ENCODE data around the gene ANXA3.

The ANXA3 gene

DNA sequence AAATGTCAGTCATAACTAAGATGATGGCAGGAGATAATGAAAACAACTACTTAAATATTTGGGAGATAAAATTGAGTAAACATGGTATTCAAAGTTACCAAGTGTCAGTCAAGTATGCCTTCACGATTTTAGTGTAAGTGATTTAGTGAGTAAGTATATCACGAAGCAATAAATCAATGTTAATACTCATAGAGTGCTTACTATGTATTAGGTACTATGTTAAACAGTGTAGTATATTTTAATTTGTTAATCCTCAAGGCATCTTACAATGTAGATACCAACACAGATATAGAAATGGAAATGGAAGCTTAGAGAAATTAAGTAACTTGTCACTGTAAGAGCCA lies 59.6 kb downstream of the ANXA3 start:
- no peak for DNase-seq (ENCODE audit: low read depth in 2 of 2)

- DNase-seq (ENCODE audit: low read depth in 2 of 2): no peak
Measured at GRCh38 chr4:78612398-78613178, 61.0 kb downstream of the ANXA3 start.

DNA sequence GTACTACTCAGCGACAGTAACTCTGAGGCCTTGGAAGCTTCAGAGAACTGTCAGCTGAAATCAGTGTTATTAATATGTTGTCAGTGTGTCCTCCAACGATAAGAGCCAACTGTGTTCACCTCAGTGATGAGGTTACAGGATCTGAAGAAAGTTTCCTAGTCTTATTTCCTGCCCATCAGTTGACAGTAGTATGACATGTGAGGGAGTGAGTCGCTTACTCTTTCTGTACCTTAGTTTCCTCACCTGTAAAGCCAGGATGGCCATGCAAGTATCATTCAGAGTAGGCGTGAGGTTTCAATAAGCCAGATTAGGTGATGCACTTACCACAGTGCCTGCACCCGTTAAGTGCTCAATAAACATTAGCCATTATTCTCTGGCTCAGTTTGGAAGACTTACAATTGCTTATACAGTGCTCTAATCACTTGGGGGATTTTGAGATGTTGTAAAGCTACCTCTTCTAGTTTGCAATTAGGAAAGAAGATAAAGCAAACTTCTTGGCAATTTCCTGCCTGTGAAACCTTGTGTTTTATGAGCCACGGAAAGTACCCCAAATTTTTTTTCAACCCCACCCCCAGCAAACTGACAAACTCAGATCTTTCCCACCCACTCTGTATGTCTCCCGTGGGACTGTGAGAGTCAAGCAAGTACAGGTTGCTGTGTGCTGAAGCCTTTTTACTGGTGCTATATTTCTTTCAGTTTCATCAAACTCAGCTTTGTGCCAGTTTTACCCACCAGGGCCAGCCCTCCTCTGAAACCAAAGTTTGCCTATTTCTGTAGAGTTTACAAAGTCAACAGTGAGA lies 62.2 kb downstream of the ANXA3 start:
- DNase-seq (ENCODE audit: low read depth in 2 of 2): no peak

- no peak for DNase-seq (ENCODE audit: low read depth in 2 of 2)
Measured at GRCh38 chr4:78616046-78616498, 64.5 kb downstream of the ANXA3 start.

GRCh38 chr4:78618436-78618835 lies 66.9 kb downstream of the ANXA3 start:
- no peak for DNase-seq (ENCODE audit: low read depth in 2 of 2)

GRCh38 chr4:78621395-78621794 lies 69.8 kb downstream of the ANXA3 start:
- DNase-seq (ENCODE audit: low read depth in 2 of 2): no peak

GRCh38 chr4:78622253-78622979 lies 70.8 kb downstream of the ANXA3 start:
- no peak for DNase-seq (ENCODE audit: low read depth in 2 of 2)

DNA sequence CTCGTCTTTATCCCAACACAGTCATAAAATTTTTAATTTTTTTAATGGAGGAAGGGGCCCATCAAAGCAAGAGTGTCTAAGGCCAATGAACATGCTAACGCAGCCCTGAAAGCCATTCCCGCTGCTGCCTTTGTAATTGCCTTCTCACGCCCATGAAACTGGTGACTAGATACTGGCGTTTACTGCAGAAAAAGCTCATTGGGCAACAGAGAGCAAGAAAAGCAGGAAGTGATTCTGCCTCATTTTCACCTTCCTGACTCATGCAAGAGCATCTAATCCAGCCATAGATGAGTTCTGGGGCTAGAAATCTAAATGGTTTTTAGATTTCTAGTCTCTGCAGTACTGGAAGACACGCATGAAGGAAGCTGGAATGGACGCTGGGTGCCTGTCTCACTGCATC lies 72.5 kb downstream of the ANXA3 start:
- DNase-seq (ENCODE audit: low read depth in 2 of 2): no peak

DNA sequence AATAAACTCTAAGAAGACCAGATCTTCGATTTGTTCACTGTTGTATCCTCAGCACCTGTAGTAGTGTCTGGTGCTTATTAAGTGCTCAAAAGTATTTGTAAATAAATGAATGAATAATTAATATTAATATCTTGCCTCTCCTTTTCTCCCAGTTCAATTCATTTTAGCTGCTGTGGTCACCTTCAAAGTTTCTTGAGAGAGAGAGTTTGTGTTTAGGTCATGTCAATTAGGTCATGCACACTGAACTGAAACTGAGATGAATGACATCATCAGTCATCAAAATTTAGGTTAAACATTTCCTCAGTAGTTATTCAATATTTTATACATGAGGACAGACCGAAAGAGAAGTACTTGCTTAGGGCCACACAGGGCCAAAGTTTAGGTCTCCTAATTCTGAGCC lies 73.5 kb downstream of the ANXA3 start:
- no peak for DNase-seq (ENCODE audit: low read depth in 2 of 2)

DNA sequence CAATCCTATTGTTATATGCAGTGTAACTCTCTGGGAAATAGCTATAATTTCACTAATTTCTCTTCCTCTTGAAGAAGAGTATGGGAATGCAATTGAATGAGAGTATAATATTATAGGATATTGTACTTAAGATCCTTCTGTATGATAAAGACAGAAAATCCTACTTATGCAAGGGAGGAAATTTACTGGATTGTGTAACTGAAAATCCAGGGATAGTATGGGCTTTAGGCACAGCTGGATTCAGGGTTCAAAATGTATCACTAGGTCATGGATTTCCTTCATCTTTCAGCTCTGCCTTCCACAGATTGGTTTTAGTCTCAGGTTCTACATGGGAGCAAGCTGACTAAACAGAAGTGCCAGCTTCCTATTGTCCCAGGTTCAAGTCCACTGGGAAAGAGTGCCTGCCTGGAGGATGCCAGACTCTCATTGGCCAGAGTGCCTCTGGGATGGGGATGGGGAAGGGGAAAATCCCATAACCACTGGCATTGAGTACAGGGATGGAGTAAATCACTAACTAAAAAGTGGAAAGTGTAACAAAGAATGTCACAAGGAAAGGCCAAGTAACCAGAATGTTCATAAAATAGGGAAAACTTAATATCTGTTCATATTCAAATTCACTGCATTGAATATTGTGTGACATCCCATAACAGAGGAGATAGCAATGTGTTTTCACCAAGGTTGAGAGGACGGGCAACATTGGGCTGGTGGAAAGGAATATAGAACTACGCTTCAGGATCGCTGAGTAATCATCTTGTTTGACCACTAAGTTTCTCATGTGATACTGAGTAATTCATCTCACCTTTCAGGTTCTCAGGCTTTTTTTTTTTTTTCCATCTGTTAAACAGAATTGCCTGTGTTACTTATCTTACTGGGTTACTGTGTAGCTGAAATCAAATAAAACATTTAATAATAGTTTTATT lies 75.7 kb downstream of the ANXA3 start:
- DNase-seq (ENCODE audit: low read depth in 2 of 2): no peak

- DNase-seq (ENCODE audit: low read depth in 2 of 2): no peak
Measured at GRCh38 chr4:78627966-78628678, 76.6 kb downstream of the ANXA3 start.

GRCh38 chr4:78629991-78630541 lies 78.5 kb downstream of the ANXA3 start:
- no peak for DNase-seq (ENCODE audit: low read depth in 2 of 2)

DNA sequence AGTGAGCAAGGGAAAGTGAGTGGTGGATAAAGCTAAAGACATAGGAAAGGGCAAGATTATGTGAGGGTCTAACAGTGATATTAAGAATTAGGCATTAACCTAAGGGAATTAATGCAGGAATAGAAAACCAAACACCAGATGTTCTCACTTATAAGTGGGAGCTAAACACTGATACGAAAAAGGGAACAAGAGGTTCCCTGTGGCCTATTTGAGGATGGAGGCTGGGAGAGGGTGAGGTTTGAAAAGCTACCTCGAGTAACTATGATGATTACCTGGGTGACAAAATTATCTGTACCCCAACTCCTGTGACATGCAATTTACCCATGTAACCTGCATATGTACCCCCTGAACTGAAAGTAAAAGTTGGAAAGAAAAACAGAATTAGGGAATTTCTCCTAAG lies 79.0 kb downstream of the ANXA3 start:
- DNase-seq (ENCODE audit: low read depth in 2 of 2): no peak

DNA sequence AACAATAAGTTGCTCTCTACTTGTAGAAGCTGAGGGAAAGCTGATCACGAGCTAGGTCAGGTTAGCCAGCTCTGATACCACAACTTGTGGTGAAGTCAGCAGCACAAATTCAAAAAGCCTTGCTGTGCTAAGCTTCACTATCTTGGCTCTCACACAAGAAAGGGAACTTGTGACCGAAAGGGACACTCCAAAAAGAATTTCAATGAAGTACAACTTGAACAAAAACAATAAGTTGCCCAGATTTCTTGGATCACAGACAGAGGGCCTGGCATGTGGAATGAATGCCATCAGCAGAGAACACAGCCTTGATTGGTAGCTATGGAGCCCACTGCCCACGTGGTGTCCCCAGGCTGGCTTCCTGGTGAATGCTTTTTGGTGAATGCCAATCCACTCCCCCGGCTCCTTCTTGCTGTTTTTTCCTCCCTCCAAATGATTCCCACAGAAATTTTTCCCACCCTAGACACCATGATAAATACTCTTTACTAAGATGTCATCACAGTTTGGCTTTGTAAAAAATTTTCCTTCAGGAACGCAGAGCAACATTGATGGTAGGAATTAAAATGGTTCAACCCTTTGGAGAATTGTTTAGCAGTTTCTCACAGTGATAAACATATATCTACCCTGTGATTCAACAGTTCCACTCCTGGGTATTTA lies 82.6 kb downstream of the ANXA3 start:
- DNase-seq (ENCODE audit: low read depth in 2 of 2): no peak

GRCh38 chr4:78638337-78639172 lies 87.0 kb downstream of the ANXA3 start:
- no peak for DNase-seq (ENCODE audit: low read depth in 2 of 2)

DNA sequence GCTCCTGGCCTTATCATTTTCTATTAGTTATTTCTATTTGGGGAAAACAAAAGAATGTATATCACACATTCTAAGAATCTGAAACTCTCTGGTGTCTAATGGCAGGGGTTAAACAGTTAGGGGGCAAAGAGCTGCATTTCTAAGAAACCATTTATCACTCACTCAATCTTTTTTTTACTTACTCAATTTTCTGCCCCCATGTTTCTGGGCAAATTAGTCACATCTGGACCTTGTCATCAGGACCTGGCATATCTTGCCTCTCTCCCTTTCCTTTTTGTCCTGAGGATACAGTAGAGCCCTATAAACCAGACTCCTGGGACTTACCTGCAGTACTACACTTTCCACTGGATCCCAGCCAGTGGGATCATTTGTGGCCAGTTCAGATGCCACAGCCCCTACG lies 89.1 kb downstream of the ANXA3 start:
- DNase-seq (ENCODE audit: low read depth in 2 of 2): no peak

DNA sequence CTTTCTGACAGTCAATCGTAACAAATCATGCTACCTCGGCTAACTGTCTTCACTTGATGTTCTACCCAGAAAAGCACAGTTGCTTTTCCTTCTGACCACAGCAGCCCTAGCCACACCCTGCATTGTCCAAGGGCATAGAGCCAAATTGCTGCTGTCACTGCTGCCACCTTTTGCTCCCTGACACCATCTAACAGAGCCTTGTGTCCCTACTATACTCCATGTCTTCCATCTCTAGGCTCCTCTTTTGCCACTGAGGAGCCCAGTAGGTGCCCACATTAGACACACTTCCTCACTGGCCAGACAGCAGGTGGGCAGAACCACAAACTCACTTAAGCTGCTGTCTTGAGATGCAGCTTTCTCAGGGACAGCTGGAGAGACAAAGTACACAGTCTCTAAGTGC lies 91.4 kb downstream of the ANXA3 start:
- DNase-seq (ENCODE audit: low read depth in 2 of 2): no peak

DNA sequence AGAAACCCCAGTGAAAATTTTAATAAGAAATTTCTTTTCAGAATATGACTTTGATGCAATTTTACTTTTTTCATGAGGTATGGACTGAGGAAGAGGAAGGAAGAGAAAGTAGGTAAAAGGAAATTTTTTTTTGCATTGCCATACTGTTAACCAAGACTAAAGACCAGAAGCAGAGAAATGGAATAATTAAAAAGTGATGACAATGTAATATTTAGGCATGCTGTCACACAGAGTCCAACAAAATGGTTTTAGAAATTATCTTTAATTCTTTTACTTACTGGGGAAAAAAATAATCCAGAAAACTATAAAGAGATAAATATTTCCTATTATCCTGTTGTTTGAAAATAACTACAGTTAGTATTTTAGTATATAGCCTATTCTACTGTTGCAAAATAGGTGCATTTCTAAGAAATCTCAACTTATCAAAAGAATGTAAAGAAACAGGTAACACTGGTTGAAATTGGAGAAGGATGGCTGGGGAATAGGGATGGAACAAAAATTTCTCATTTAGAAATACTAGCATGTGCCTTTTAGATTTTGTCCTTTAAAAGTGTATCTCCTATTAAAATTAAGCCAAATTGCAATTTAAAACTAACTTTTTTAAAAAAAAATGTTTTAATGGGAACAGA lies 92.6 kb downstream of the ANXA3 start:
- no peak for DNase-seq (ENCODE audit: low read depth in 2 of 2)
